Measurements from ENCODE around the gene C19orf67.

DNA sequence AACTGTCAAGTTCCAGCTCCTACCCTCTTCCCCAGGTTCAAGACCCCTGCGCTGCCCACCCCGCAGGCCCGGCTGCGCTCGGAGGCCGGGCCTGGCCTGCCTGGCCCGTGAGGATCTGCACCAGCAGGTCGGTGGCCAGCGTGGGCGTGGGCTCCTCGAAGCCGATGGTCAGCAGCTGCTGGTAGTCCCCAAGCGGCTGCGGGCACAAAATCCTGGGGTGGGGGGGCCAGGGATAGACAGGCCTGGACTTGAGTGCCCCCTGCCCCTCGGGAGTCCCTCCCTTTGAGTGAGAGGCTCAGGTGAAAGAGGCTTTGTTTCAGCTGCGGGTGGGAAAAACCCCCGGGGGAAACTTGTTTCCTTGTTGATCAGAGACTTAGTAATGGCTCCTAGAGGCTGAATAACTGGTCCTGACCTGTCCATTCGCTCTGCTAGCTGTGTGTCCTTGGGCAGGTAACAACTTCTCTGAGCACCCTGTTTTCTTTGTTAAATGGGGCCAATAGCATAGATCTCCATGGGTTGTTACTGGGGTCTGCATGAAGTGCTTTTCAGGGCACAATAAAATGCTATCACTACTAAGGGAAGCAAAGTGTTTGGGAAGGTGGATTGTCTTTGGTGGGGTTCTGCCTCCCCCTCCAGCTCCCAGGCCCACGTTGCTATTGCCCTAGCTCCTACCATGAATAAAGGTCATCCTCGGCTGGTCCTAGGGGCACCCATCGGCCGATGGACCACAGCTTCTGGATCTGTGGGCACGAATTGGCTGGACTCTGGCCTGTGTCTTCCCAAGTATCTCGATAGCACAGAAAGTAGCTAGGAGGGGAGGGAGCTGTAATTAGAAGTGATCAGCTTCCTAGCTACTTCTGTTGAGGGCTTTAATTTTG is 3.5 kb downstream of the C19orf67 start:
- TF ChIP-seq, protein P1, sequence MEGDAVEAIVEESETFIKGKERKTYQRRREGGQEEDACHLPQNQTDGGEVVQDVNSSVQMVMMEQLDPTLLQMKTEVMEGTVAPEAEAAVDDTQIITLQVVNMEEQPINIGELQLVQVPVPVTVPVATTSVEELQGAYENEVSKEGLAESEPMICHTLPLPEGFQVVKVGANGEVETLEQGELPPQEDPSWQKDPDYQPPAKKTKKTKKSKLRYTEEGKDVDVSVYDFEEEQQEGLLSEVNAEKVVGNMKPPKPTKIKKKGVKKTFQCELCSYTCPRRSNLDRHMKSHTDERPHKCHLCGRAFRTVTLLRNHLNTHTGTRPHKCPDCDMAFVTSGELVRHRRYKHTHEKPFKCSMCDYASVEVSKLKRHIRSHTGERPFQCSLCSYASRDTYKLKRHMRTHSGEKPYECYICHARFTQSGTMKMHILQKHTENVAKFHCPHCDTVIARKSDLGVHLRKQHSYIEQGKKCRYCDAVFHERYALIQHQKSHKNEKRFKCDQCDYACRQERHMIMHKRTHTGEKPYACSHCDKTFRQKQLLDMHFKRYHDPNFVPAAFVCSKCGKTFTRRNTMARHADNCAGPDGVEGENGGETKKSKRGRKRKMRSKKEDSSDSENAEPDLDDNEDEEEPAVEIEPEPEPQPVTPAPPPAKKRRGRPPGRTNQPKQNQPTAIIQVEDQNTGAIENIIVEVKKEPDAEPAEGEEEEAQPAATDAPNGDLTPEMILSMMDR (IDR thresholded peaks at IDR 0.05), result no peak
- TF ChIP-seq POLR2A (IDR thresholded peaks at IDR 0.05) (no peak), POLR2AphosphoS5 (IDR thresholded peaks at IDR 0.05) (no peak)
